Adrenal gland (tissue), 12 donors: Measurements from ENCODE around the gene RSAD2. TPM values are rescaled to one million over a fixed set of nuclear protein-coding genes. Genes with fewer than 3 reads are reported as not detected.

Source experiments
- DNase-seq, 7 donors: peaks; one replicate each; pipeline ENCODE4 v3.0.0-alpha.2; 2019 to 2020
- H3K27ac ChIP-seq, 5 donors: fragments of 200-600 bp; sonication (generic) in 4 of 5; 1 replicate in 3 of 5; 2 replicates in 2 of 5; pipeline versions ENCODE4 v1.5.1 to v1.8.0; 2016 to 2020; ENCODE audit warnings: mild to moderate bottlenecking in 1 of 5
- H3K27me3 ChIP-seq: fragments of 200-600 bp; 2 replicates; pipeline ENCODE4 v1.8.0; 2021
- H3K36me3 ChIP-seq, 2 donors: fragments of 200-600 bp; replicated peaks in 1 of 2; 1 replicate in 1 of 2; 2 replicates in 1 of 2; pipeline versions ENCODE4 v1.5.1 to v1.8.0; 2018 to 2022
- H3K4me1 ChIP-seq, 2 donors: fragments of 200-600 bp; replicated peaks in 1 of 2; 1 replicate in 1 of 2; 2 replicates in 1 of 2; pipeline versions ENCODE4 v1.5.1 to v1.8.0; 2018 to 2021
- H3K4me3 ChIP-seq, 4 donors: fragments of 200-600 bp; sonication (generic) in 3 of 4; one replicate each; pipeline ENCODE4 v1.5.1; 2016 to 2018
- H3K9me3 ChIP-seq, 3 donors: fragments of 200-600 bp; sonication (generic) in 1 of 3; replicated peaks in 1 of 3; 1 replicate in 2 of 3; 2 replicates in 1 of 3; pipeline versions ENCODE4 v1.5.1 to v1.8.0; 2016 to 2021
- POLR2A ChIP-seq, 2 donors: fragments of 450-650 bp; IDR thresholded peaks; one replicate each; pipeline ENCODE4 v1.6.1; 2017; ENCODE audit warnings: antibody characterized with exemption in 2 of 2, mild to moderate bottlenecking in 2 of 2, moderate library complexity in 1 of 2
- WGBS, 4 donors: extraction: QIAGEN DNeasy Blood & Tissue Kit in 2 of 4; methylation state at CpG; one replicate each; pipeline versions ENCODE4 v1.1.5 to v1.1.7; 2013 to 2017; 5-methylcytosine and 5-hydroxymethylcytosine counted together
- intact Hi-C, 2 donors: fragments of 100-400 bp; cut with DNase I; formaldehyde crosslinking; loops; one replicate each; pipeline versions ENCODE4 v1.14.1 to v1.15.0; 2022 to 2023
- polyA plus RNA-seq, 3 donors: library from polyadenylated mRNA; stranded (reverse); fragments of 200-250 nt in 2 of 3; fragments of 350-450 nt in 1 of 3; fragmentation: Illumina TruSeq in 1 of 3; extraction: RNeasy Lipid Tissue Mini Kit (QIAGEN cat#74804) in 1 of 3; gene quantifications; one replicate each; pipeline ENCODE4 v1.2.3, GENCODE V29; 2013 to 2014
- total RNA-seq, 9 donors: library from RNA; depleted of rRNA in 4 of 9; stranded (reverse); fragments of >200 nt in 4 of 9; fragments of 120-200 nt in 1 of 9; fragmentation: NEBNext Ultra II Directional in 1 of 9; extraction: Animal tissue kit (Norgen Biotek cat#: 25700) in 1 of 9; gene quantifications; one replicate each; pipeline versions ENCODE4 v1.1.0 to v1.2.4, GENCODE V29; 2013 to 2023
- TF ChIP-seq, protein P1 (sequence below), 6 experiments: fragments of 450-650 bp in 4 of 6; fragments of 200-600 bp in 2 of 6; sonication (generic) in 1 of 6; IDR thresholded peaks; 1 replicate in 5 of 6; 2 replicates in 1 of 6; pipeline versions ENCODE4 v1.5.1 to v1.8.0; 2016 to 2021; ENCODE audit warnings: antibody characterized with exemption in 6 of 6, mild to moderate bottlenecking in 2 of 6, moderate library complexity in 1 of 6
- donor health status: healthy with polysubstance abuse.
- donor health status: Bipolar disorder and iron deficiency.
- donor health status: DM: yes; HTN: yes; CAD: no.
- donor health status: DM: no; HTN: no; CAD: no.
- donor health status: DM: no; HTN: no; CAD: no.
- donor health status: DM: yes; HTN: yes; CAD: no.

RSAD2 gene
- total and polyA plus RNA-seq, 12 donors = 1.2 to 11.5 (median 4.1) TPM

DNA sequence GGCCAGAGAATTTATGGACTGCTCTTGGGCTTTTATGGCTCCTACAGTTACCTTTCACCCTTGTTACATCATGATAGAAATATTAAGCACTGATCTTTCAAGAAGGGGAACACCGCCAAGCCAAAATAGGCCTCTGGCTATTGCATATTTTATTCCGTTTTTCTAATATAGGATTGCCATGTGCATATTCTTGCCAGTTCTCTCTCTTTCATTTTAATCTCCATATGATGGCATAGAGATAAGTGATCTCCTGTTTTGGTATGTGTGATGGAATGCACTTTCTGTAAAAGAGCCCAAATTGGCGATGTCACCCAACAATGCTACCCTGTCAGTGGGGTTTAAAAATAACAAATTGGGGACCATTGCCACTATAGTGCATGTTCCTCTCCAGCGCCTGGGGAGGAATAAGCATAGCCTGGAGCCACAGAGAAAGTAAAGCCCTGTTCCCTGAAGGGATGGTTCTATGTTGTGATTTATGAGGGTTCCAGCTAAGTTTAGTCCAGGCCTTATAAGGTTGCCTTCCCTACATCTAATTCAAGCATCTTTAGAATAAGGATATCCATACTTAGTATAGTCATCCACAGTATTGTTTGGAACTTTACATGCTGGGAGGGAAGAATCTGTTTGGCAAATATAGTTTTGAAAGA, 38.8 kb upstream of the RSAD2 start:
- Histone ChIP-seq H3K4me3 (no peak overlapping the region), H3K9me3 (peaks cover 0 to 17% (median 0%) of the 10 kb centered on the region in 3 donors), H3K4me1 (no peaks in the 10 kb centered on the region), H3K27ac (no peak overlapping the region), H3K27me3 (no peaks in the 10 kb centered on the region), H3K36me3 (no peaks in the 10 kb centered on the region)
- no peak for DNase-seq
- intact Hi-C loops = no loop called here
- no peak for TF ChIP-seq POLR2A (IDR thresholded peaks at IDR 0.05)
- TF ChIP-seq, protein P1, sequence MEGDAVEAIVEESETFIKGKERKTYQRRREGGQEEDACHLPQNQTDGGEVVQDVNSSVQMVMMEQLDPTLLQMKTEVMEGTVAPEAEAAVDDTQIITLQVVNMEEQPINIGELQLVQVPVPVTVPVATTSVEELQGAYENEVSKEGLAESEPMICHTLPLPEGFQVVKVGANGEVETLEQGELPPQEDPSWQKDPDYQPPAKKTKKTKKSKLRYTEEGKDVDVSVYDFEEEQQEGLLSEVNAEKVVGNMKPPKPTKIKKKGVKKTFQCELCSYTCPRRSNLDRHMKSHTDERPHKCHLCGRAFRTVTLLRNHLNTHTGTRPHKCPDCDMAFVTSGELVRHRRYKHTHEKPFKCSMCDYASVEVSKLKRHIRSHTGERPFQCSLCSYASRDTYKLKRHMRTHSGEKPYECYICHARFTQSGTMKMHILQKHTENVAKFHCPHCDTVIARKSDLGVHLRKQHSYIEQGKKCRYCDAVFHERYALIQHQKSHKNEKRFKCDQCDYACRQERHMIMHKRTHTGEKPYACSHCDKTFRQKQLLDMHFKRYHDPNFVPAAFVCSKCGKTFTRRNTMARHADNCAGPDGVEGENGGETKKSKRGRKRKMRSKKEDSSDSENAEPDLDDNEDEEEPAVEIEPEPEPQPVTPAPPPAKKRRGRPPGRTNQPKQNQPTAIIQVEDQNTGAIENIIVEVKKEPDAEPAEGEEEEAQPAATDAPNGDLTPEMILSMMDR (IDR thresholded peaks at IDR 0.05) = no peak
- WGBS, 4 donors = 86 to 92% (median 88%) methylated on average over 4 of the region's 4 CpGs

DNA sequence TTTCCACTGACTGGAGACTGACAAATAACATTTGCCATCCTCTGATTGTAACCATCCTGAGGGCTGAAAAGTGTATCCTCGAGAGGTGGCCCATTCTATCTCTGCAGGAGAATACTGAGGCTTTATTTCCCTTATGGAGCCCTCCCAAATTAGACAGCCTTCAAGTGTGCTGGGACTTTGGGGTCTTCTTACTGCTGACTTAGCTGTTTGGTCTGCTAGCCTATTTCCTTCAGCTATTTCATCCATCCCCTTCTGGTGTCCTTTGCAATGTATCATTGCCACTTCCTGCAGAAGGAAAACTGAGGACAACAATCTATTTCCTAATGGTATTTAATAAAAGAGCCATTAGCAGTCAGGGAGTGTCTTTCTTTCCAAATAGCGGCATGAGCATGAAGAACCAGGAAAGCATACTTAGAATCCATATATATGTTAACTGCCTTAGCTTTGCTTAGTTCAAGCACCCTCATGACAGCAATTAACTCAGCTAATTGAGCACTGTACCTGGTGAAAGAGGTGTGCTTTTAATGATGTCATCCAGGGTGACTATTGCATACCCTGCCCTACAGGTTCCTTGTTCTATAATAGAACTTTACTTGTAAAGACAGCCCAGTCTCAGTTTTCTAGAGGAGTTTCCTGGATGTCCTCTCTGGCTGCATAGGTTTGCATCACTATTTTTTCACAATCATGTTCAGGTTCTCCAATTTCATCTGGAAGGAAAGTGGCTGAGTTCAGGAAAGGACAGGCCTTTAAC, 35.9 kb upstream of the RSAD2 start:
- intact Hi-C loops = no loop called here
- TF ChIP-seq, protein P1 (IDR thresholded peaks at IDR 0.05) = no peak
- no peak for TF ChIP-seq POLR2A (IDR thresholded peaks at IDR 0.05)
- no peaks in the 10 kb centered on the region for H3K4me1 ChIP-seq
- WGBS, 4 donors = 74 to 87% (median 81%) methylated on average over 2 of the region's 2 CpGs
- peaks cover 0 to 47% (median 0%) of the 10 kb centered on the region in 3 donors for H3K9me3 ChIP-seq
- no peaks in the 10 kb centered on the region for H3K36me3 ChIP-seq
- DNase-seq = no peak
- H3K27me3 ChIP-seq = no peaks in the 10 kb centered on the region
- no peak overlapping the region for H3K27ac ChIP-seq
- no peak overlapping the region for H3K4me3 ChIP-seq

DNA sequence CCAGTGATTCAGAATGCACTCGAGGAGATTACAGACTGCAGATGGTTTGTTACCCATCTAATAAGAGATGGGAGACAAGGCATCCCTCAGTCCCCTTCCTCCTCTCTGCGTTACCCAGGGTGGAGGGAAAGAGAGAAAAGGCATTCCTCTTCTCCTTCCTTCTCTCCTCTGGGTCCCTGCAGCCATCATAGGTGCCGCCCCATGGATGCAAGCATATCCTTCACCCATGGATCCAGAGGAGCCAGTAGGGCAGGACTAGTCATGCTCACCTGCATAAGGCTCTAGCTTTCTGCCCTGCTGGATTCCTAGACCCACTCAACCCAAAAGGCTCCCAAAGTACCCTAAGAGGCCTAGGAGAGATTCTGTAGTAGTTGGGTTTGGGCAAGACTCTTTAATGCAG, 32.3 kb upstream of the RSAD2 start:
- no peak for DNase-seq
- no peak overlapping the region for H3K27ac ChIP-seq
- WGBS, 4 donors = 69 to 82% (median 74%) methylated on average over 3 of the region's 3 CpGs
- intact Hi-C loops = no loop called here
- no peaks in the 10 kb centered on the region for H3K36me3 ChIP-seq
- no peaks in the 10 kb centered on the region for H3K4me1 ChIP-seq
- H3K4me3 ChIP-seq = peak overlapping the region in 1 of 4 donors; percentile 9
- H3K27me3 ChIP-seq = no peaks in the 10 kb centered on the region
- TF ChIP-seq, protein P1 (IDR thresholded peaks at IDR 0.05) = no peak
- TF ChIP-seq POLR2A (IDR thresholded peaks at IDR 0.05) = no peak
- H3K9me3 ChIP-seq = peaks cover 0 to 70% (median 0%) of the 10 kb centered on the region in 3 donors

DNA sequence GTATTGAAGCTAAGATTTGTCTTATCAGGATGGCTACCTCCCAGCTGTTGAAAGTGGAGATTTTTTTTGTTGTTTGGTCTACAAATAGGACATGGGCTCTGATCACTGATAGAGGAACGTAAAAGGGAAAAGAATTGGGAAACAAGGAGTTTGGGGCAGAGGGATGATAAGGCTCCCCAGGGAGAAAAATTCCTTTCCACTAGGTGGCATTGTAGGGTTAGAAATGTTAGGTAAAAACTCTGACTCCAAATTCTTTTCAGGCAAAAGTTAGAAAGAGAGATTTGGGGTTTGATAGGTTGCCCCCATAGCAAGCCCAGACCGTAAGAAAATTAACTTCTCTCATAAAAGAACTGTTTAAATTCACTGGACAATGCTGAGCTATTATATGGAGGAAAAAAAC, 31.7 kb upstream of the RSAD2 start:
- H3K27me3 ChIP-seq = no peaks in the 10 kb centered on the region
- intact Hi-C loops = no loop called here
- no peak overlapping the region for H3K27ac ChIP-seq
- no peak for DNase-seq
- H3K9me3 ChIP-seq = peaks cover 0 to 70% (median 0%) of the 10 kb centered on the region in 3 donors
- H3K4me1 ChIP-seq = no peaks in the 10 kb centered on the region
- H3K4me3 ChIP-seq = peak overlapping the region in 1 of 4 donors; percentile 9
- WGBS, 4 donors = 82 to 99% (median 89%) methylated on average over 2 of the region's 2 CpGs
- TF ChIP-seq, protein P1 (IDR thresholded peaks at IDR 0.05) = no peak
- TF ChIP-seq POLR2A (IDR thresholded peaks at IDR 0.05) = no peak
- H3K36me3 ChIP-seq = no peaks in the 10 kb centered on the region
